Epidermal melanocyte (primary cell): ENCODE measurements around the gene ARHGAP25.

Experiments
- DNase-seq: peaks from one replicate; pipeline ENCODE4 v3.0.0; 2011; ENCODE audit warnings: low spot score; ENCODE audit not compliant: insufficient read length

The ARHGAP25 gene

GRCh38 chr2:68766376-68766845, 31.8 kb downstream of the ARHGAP25 start:
- DNase-seq: no peak

GRCh38 chr2:68767031-68767961, 32.7 kb downstream of the ARHGAP25 start:
- no peak for DNase-seq

GRCh38 chr2:68767996-68768395, 33.4 kb downstream of the ARHGAP25 start:
- no peak for DNase-seq

- DNase-seq: no peak
Measured at GRCh38 chr2:68768461-68768860, 33.9 kb downstream of the ARHGAP25 start.

- DNase-seq: no peak
Measured at GRCh38 chr2:68768951-68769350, 34.3 kb downstream of the ARHGAP25 start.

GRCh38 chr2:68769586-68770270, 35.1 kb downstream of the ARHGAP25 start:
- DNase-seq: no peak

GRCh38 chr2:68770271-68771111, 35.9 kb downstream of the ARHGAP25 start:
- no peak for DNase-seq

- no peak for DNase-seq
Measured at GRCh38 chr2:68771211-68771751, 36.7 kb downstream of the ARHGAP25 start.

- DNase-seq: no peak
Measured at GRCh38 chr2:68772109-68772508, 37.5 kb downstream of the ARHGAP25 start.

GRCh38 chr2:68774569-68775271, 40.1 kb downstream of the ARHGAP25 start:
- no peak for DNase-seq

GRCh38 chr2:68775272-68775842, 40.7 kb downstream of the ARHGAP25 start:
- no peak for DNase-seq

GRCh38 chr2:68776124-68776523, 41.5 kb downstream of the ARHGAP25 start:
- no peak for DNase-seq

GRCh38 chr2:68779595-68779994, 45.0 kb downstream of the ARHGAP25 start:
- DNase-seq: no peak

- no peak for DNase-seq
Measured at GRCh38 chr2:68784188-68784587, 49.6 kb downstream of the ARHGAP25 start.

- DNase-seq: no peak
Measured at GRCh38 chr2:68784915-68785314, 50.3 kb downstream of the ARHGAP25 start.

- DNase-seq: no peak
Measured at GRCh38 chr2:68787356-68787755, 52.7 kb downstream of the ARHGAP25 start.

GRCh38 chr2:68789603-68790002, 55.0 kb downstream of the ARHGAP25 start:
- DNase-seq: no peak

- DNase-seq: no peak
Measured at GRCh38 chr2:68790600-68790999, 56.0 kb downstream of the ARHGAP25 start.

GRCh38 chr2:68791914-68792313, 57.3 kb downstream of the ARHGAP25 start:
- no peak for DNase-seq

- no peak for DNase-seq
Measured at GRCh38 chr2:68792751-68793150, 58.1 kb downstream of the ARHGAP25 start.
